WTC11 (cell line): ENCODE measurements around the gene PDE11A.

ENCODE experiments used
- ATF3 ChIP-seq: sonication (generic); formaldehyde crosslinking; conservative IDR thresholded peaks from 2 replicates; pipeline ENCODE4 v1.8.1; 2022; ENCODE audit warnings: mild to moderate bottlenecking, missing genetic modification reagents
- FOXK1 ChIP-seq: sonication (generic); formaldehyde crosslinking; IDR thresholded peaks from 2 replicates; pipeline ENCODE4 v1.8.0; 2022; ENCODE audit warnings: mild to moderate bottlenecking, moderate library complexity, missing genetic modification reagents
- GABPB1 ChIP-seq: sonication (generic); formaldehyde crosslinking; IDR thresholded peaks from 2 replicates; pipeline ENCODE4 v1.8.1; 2023; ENCODE audit warnings: mild to moderate bottlenecking, missing genetic modification reagents
- TF ChIP-seq, protein P1 (sequence below): fragments of 200-600 bp; IDR thresholded peaks from 2 replicates; pipeline ENCODE4 v1.8.0; 2022; ENCODE audit warnings: antibody characterized with exemption

DNA sequence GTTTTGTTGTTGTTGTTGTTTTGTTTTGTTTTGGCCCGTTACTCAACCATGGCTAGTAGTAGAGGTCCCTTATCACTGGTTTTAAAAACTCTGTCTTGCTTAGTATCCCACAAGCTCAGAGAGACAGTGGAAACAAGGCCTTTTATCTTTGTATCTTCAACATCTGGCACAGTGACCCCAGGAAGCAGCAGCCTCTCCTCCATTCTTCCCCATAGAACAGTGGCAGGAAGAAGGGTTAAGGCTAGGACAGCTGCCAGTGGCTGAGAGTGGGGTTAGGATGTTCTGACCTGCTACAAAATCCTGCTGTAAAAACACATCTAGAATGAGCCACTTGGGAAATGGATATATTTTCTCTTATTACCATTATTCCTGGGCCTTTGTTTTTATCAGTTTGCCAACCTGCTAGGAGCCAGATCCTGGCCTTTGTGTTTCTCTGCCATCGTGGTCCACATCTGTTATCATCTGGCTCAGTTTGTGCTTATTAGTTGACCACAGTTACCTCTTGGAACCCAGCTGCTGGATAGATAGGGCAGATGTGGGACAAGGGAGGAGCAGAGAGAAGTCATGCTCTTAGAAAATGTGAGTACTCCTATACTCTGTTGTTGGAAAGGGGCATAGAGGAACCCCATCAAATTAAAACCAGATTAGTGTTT, 433.2 kb downstream of the PDE11A start:
- TF ChIP-seq, protein P1, sequence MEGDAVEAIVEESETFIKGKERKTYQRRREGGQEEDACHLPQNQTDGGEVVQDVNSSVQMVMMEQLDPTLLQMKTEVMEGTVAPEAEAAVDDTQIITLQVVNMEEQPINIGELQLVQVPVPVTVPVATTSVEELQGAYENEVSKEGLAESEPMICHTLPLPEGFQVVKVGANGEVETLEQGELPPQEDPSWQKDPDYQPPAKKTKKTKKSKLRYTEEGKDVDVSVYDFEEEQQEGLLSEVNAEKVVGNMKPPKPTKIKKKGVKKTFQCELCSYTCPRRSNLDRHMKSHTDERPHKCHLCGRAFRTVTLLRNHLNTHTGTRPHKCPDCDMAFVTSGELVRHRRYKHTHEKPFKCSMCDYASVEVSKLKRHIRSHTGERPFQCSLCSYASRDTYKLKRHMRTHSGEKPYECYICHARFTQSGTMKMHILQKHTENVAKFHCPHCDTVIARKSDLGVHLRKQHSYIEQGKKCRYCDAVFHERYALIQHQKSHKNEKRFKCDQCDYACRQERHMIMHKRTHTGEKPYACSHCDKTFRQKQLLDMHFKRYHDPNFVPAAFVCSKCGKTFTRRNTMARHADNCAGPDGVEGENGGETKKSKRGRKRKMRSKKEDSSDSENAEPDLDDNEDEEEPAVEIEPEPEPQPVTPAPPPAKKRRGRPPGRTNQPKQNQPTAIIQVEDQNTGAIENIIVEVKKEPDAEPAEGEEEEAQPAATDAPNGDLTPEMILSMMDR: no peak
- no peak for TF ChIP-seq FOXK1 (CRISPR knock-in tag)
- no peak for TF ChIP-seq ATF3 (CRISPR knock-in tag)
- TF ChIP-seq GABPB1 (CRISPR knock-in tag): no peak
